Measurements from ENCODE around the gene ST3GAL4.

DNA sequence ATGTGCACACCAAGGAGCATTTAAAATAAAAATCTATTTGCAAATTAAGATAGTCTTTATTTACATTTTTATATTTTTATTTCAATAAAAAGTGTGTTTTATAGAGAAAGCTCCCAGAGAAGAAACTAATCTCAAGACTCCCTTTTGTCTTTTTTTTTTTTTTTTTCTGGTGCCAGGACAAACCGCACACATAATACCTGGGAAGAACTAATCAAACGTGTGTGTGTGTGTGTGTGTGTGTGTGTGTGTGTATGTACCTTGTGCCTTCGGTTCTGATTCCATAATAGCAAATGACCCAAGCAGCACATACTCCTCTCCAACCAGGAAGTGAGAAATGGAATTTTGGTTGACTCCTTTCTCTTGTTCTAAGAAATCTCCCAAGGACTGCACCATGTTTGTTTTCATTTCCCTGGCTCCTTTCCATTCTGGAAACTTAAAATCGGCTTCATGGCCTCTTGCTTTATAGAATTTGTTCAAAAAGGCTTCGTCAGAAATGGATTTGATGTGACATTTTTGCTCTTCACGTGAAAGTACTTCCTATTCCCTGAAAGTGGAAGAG lies 65.3 kb downstream of the ST3GAL4 start:
- no peak for TF ChIP-seq CTCF (IDR thresholded peaks at IDR 0.05)
- TF ChIP-seq POLR2A (IDR thresholded peaks at IDR 0.05), result no peak
